Stimulated activated naive B cell treated with anti-CD40 and anti-IgM and Interleukin-4, amounts not matched to agents 10 μg/mL and 1 μg/mL and 100 μg/mL, for 72 hours (primary cell): ENCODE data around the gene CTDNEP1.
A peak's percentile ranks its signal among the peaks of the same experiment; 100 is the strongest.

ENCODE experiments used
- ATAC-seq, 2 donors: fragments of 150-1000 bp; cut with Tn5 transposase; replicated peaks; 2 replicates each; pipeline ENCODE4 v1.10.0; 2021; ENCODE audit warnings: moderate library complexity in 1 of 2
- DNase-seq: peaks from one replicate; pipeline ENCODE4 v3.0.0; 2021
- H3K27ac Mint-ChIP-seq: one replicate; pipeline ENCODE4 v1.8.0; 2022; ENCODE audit warnings: mild to moderate bottlenecking, mixed read lengths
- H3K27me3 Mint-ChIP-seq, 2 donors: one replicate each; pipeline ENCODE4 v1.8.0; 2022; ENCODE audit warnings: mixed read lengths in 2 of 2
- H3K36me3 Mint-ChIP-seq, 2 donors: one replicate each; pipeline ENCODE4 v1.8.0; 2022; ENCODE audit warnings: mixed read lengths in 2 of 2, mild to moderate bottlenecking in 1 of 2
- H3K4me1 Mint-ChIP-seq, 2 donors: one replicate each; pipeline ENCODE4 v1.8.0; 2022; ENCODE audit warnings: mixed read lengths in 2 of 2, mild to moderate bottlenecking in 1 of 2
- H3K4me3 Mint-ChIP-seq, 2 donors: one replicate each; pipeline ENCODE4 v1.8.0; 2022; ENCODE audit warnings: mild to moderate bottlenecking in 2 of 2, mixed read lengths in 2 of 2, moderate library complexity in 1 of 2
- H3K9me3 Mint-ChIP-seq, 2 donors: one replicate each; pipeline ENCODE4 v1.8.0; 2022; ENCODE audit warnings: mixed read lengths in 2 of 2, mild to moderate bottlenecking in 1 of 2

Gene CTDNEP1

DNA sequence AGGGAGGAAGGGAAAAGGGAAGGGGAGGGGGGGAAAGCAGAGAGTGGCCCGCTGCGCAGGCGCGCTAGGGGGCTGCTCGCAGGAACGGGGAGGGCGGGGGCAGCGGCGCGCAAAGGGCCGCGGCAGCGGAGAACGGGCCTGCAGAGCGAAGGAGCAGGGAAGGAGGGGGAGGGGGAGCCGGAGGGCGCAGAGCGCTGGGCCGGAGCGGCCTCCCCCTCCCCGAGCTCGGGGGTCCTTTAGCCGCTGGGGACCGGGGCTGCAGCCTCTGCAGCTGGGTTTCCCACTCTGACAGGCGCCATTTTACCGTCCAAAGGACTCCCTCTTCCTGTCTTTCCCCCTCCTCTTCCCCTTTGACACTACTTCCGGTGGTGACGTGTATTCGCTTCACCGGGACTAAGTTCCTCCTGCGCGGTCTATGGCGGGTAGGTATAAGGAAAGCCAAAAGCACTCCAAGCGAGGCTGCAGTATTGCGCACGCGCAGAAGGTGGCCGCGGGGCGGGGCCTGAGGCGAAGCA, at the start of gene CTDNEP1:
TSS of gene CTDNEP1 (minus strand) at position 74 of the 515 bp plus-strand sequence. CDS start 438 bp downstream, outside the sequence.
- ATAC-seq (peak; percentile 93 to 95), DNase-seq (no peak)
- Mint-ChIP-seq H3K27me3 (no peaks in the 10 kb centered on the region), H3K27ac (peak within 1 kb of the TSS; percentile 100), H3K9me3 (no peaks in the 10 kb centered on the region), H3K4me3 (peak within 1 kb of the TSS; percentile 92 to 98), H3K36me3 (peaks cover 31 to 48% of the 10 kb centered on the region in 2 donors), H3K4me1 (peaks cover 23 to 57% of the 10 kb centered on the region in 2 donors)

DNA sequence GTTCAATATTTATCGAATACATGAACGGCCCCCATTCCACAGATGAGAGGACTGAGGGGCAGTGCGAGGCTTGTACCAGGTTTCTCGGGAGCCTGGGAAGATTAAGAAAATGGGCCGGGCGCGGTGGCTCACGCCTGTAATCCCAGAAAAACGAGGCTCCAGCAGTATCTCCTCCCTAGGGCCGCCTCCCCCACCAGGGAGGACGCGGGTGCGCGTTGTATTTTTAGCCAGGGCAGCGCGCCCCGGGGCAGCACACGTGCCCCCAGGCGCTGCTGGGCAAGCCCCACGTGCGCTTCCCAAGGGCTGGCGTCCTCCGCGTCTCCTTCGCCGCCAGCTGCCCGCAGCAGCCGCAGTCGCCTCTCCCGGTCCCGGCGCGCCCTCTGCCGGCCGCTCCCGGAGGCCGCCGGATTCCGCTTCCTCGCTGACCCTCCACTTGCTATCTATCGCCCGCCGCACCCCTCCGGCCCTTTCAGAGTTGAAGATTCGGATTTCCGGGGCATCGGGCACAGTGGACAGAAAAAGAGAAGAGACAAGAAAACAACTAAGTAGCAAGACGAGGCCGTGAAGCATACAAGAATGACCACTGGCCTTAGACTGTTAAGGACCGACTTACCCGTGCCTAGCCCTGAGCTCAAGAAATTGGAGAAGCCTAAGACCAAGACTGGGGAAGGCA, 44.8 kb upstream of the CTDNEP1 start:
- Mint-ChIP-seq H3K9me3 (no peaks in the 10 kb centered on the region), H3K27me3 (peaks cover 39 to 56% of the 10 kb centered on the region in 2 donors), H3K4me1 (peaks cover 16 to 23% of the 10 kb centered on the region in 2 donors), H3K4me3 (peak overlapping the region; percentile 52 to 61), H3K27ac (peak overlapping the region; percentile 42), H3K36me3 (no peaks in the 10 kb centered on the region)
- ATAC-seq (peak; percentile 64 to 69), DNase-seq (peak; percentile 67)

DNA sequence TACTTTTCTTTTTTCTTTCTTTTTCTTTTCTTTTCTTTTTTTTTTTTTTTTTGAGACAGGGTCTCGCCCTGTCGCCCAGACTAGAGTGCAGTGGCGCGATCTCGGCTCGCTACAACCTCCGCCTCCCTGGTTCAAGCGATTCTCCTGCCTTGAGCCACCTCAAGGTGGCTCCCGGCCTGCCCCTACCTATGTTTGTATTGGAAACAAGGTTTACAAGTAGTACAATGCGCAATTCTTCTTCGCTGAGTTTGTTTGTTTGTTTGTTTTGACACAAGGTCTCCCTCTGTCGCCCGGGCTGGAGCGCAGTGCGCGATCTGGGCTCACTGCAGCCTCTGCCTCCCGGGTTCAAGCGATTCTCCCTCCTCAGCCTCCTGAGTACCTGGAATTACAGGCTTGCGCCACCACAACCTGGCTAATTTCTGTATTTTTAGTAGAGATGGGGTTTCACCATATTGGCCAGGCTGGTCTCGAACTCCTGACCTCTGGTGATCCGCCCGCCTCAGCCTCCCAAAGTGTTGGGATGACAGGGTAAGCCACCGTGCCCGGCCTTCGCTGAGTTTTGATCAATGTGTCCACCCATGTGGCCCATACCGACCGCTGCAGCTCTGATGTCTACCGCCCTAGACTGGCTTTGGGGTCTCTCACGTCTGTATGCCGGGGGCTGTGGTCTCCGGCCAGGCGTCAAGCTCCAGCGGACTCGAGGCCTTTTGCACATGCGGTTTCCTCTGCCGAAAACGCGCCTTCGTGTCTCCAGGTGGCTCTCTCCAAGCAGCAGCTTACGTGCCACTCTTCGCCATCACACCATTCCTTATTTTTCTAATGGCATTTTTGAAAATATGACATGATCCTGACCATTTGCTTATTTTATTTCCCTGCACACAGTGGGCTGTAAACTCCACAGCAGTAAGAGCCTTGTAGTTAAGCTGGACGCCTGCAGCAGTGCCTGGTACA, 44.0 kb upstream of the CTDNEP1 start:
- Mint-ChIP-seq H3K4me1 (peaks cover 16 to 23% of the 10 kb centered on the region in 2 donors), H3K27ac (peak overlapping the region; percentile 73), H3K27me3 (peaks cover 43 to 62% of the 10 kb centered on the region in 2 donors)

DNA sequence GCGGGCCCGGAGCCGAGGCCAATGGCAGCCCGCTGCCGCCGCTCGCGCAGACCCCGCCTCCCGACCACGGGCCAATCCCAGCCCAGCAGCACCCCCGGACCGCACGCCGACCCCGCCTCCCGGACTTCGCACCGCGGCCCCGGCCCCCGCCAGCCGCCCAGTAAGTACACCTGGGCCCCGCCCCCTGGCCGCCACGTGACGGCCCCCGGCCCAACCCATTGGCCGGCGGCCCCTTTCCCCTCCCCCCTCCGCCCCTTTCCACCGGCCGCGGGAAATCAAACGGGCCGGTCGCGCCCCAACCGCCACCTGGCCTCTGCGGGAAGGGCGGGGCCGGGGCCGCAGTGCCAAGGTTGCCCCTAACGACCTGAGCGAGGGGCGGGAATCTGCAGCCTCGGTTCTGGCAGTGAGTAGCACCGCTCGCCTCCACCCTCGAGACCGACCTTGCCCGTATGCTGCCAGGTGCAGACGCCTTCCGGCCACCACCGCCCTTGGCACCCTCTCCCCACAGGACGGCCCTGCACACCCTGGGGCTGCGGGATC, 43.1 kb upstream of the CTDNEP1 start, which contains the start of gene YBX2:
TSS of gene YBX2 (minus strand) at position 26 of the 540 bp plus-strand sequence. CDS start 139 bp downstream, outside the sequence.
- no peaks in the 10 kb centered on the region for H3K9me3 Mint-ChIP-seq
- peak within 1 kb of the TSS; percentile 73 for H3K27ac Mint-ChIP-seq

More for the DNA sequence above, 44.0 kb upstream of the CTDNEP1 start:
- ATAC-seq (peak in 1 of 2 donors; percentile 41), DNase-seq (no peak)
- Mint-ChIP-seq H3K36me3 (no peaks in the 10 kb centered on the region), H3K9me3 (no peaks in the 10 kb centered on the region), H3K4me3 (peak overlapping the region; percentile 76 to 79)

DNA sequence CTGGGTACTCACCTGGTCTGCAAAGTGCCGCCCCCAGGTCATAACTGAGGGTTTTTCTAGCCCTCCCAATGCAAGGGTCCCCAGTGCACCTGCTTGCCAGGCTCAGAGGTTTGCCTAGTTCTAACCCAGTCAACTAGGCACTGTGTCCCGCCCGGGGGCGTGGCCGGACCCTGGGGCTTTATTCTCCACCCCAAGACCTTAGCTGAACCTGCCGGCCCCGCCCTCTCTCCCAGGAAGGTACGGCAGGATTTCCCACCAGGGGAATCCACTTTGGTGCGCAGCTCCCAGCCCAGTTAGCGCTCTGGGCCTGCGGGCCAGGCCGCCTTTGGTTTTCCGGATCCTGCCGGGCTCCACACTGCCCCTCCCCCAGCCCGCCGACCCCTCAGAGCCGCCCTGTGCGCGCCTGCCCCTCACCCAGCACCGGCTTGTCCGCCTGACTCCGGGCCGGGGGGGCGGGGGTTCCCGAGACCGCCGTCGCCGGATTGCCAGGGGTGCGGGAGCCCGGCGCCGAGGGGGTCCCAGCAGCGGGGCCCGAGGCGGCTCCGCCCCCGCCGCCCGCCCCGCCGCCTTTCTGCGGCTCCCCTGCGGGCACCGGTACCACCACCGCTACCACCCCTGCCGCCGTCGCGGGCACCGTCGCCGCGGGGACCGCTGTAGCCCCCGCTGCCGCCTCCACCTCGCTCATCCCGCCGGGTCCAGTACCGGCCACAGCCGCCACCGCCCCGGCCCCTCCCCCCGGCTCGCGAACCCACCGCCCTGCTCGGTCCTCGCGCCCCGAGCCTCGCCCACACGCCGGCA, 42.5 kb upstream of the CTDNEP1 start:
- H3K4me3 Mint-ChIP-seq, result peak overlapping the region in 1 of 2 donors; percentile 79
- no peaks in the 10 kb centered on the region for H3K9me3 Mint-ChIP-seq
- no peaks in the 10 kb centered on the region for H3K36me3 Mint-ChIP-seq
- peaks cover 43 to 61% of the 10 kb centered on the region in 2 donors for H3K27me3 Mint-ChIP-seq
- peaks cover 16 to 23% of the 10 kb centered on the region in 2 donors for H3K4me1 Mint-ChIP-seq
- no peak for ATAC-seq
- no peak overlapping the region for H3K27ac Mint-ChIP-seq
- DNase-seq, result no peak

More for the DNA sequence above, 43.1 kb upstream of the CTDNEP1 start, which contains the start of gene YBX2:
- H3K4me3 Mint-ChIP-seq, result peak within 1 kb of the TSS; percentile 76 to 79
- peaks cover 43 to 61% of the 10 kb centered on the region in 2 donors for H3K27me3 Mint-ChIP-seq
- DNase-seq (no peak), ATAC-seq (peak; percentile 60 to 67)
- no peaks in the 10 kb centered on the region for H3K36me3 Mint-ChIP-seq
- peaks cover 16 to 23% of the 10 kb centered on the region in 2 donors for H3K4me1 Mint-ChIP-seq

DNA sequence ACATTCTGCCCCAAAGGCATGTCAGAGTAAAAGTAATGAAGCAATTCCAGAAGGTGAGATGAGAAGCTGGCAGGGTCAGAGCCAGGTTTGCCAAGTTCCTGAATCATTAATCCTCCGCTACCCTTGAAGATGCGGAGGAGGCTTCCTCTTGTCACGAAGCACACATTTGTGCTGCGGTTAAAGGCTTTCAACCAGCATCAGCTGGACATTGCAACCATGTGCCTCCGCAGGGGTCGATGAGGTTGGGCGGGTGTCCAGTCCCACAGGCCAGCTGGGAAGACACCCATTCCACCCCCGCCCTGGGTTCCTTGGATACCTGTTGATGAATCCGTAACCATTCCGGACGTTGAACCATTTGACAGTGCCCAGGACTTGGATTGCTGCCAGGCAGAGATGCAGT, 41.6 kb upstream of the CTDNEP1 start:
- H3K4me1 Mint-ChIP-seq, result peaks cover 16 to 23% of the 10 kb centered on the region in 2 donors
- peaks cover 48 to 66% of the 10 kb centered on the region in 2 donors for H3K27me3 Mint-ChIP-seq
- H3K9me3 Mint-ChIP-seq, result no peaks in the 10 kb centered on the region
- DNase-seq (no peak), ATAC-seq (no peak)
- H3K4me3 Mint-ChIP-seq, result no peak overlapping the region
- H3K27ac Mint-ChIP-seq, result no peak overlapping the region
- no peaks in the 10 kb centered on the region for H3K36me3 Mint-ChIP-seq

DNA sequence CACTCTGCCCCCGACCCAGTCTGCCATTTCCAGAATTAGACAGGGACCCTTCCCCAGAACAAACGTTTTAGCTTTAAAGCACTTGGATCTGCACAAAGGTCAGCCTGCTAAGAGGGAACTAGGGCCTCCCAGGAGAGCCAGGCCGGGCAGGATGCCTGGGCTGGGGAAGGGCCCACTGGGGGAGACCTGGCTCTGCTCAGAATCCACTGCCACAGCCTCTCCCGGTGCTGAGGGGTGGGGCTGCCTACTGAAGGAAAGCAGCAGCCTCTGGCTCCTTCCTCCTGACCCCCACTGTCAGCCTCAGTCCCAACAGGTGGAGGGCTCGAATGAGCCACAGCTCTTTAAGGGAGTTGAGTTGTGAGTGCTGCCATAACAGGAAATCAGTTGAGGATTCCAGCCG, 41.2 kb upstream of the CTDNEP1 start:
- Mint-ChIP-seq H3K4me3 (no peak overlapping the region), H3K36me3 (no peaks in the 10 kb centered on the region), H3K27ac (no peak overlapping the region), H3K4me1 (peaks cover 16 to 23% of the 10 kb centered on the region in 2 donors), H3K9me3 (no peaks in the 10 kb centered on the region), H3K27me3 (peaks cover 52 to 70% of the 10 kb centered on the region in 2 donors)
- ATAC-seq (no peak), DNase-seq (no peak)

DNA sequence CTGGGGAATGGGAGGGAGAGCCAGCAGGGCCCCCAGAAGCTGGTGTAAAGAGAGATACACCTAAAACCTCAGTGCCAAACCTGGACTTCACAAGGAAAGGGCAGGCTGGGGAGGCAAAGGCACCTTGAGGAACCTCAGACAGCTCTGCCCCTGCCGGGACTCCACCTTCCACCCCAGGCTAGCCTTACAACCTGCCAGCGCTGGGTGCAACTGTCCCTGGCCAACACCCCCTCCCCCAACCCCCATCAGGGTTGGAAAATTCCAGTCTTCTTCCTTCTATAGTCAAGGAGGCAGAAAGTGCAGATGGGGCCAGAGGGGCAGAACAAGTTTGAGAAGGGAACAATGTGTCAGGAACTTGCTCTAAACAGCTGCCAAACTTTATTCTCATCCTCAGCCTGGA, 40.7 kb upstream of the CTDNEP1 start:
- no peak overlapping the region for H3K4me3 Mint-ChIP-seq
- peaks cover 52 to 72% of the 10 kb centered on the region in 2 donors for H3K27me3 Mint-ChIP-seq
- H3K4me1 Mint-ChIP-seq, result peaks cover 16 to 23% of the 10 kb centered on the region in 2 donors
- DNase-seq (no peak), ATAC-seq (no peak)
- H3K36me3 Mint-ChIP-seq, result no peaks in the 10 kb centered on the region
- no peaks in the 10 kb centered on the region for H3K9me3 Mint-ChIP-seq
- no peak overlapping the region for H3K27ac Mint-ChIP-seq

DNA sequence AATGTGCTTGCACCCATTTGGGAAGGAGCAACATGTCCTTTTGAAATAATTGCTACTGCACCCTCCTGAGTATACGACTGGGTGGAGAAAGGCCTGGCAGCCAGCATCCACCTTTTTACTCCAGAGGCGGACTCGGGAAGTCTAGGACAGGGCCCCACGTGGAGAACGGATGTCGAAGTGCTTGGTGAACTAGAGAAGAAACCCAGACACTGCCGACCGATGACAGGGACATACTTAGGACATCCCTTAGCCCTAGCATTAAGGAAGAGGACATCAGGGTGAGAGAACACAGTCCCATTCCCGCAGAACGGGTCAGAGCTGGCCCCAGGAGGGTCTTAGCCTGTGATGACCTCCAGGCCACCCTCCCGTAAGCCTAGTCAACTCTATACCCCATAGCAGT, 39.2 kb upstream of the CTDNEP1 start:
- H3K4me3 Mint-ChIP-seq, result no peak overlapping the region

DNA sequence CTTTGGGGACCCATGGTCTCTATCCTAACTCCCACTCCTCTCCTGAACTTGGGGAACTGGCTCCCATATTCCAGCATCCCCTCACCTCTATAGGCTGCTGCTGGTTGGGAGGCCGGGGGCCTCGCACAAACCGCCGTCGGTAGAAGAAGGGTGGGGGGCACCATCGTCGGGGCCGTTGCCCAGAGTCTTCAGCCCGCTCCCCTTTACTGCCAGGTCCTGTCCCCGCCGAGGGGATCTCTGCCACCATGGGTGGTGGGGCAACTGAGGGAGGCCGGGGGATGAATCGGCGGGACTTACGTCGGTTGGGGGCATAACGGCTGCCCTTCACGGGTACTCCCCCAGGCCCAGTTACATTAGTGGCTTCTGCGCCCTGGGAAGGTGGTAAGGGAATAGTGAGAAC, 38.6 kb upstream of the CTDNEP1 start:
- Mint-ChIP-seq H3K36me3 (no peaks in the 10 kb centered on the region), H3K4me3 (no peak overlapping the region), H3K27ac (no peak overlapping the region), H3K9me3 (no peaks in the 10 kb centered on the region), H3K27me3 (peaks cover 54 to 74% of the 10 kb centered on the region in 2 donors), H3K4me1 (peaks cover 5% of the 10 kb centered on the region in 2 donors)
- no peak for DNase-seq
- no peak for ATAC-seq

More for the DNA sequence above, 39.2 kb upstream of the CTDNEP1 start:
- no peak for DNase-seq
- Mint-ChIP-seq H3K9me3 (no peaks in the 10 kb centered on the region), H3K27me3 (peaks cover 55 to 74% of the 10 kb centered on the region in 2 donors), H3K36me3 (no peaks in the 10 kb centered on the region), H3K27ac (no peak overlapping the region), H3K4me1 (peaks cover 8 to 11% of the 10 kb centered on the region in 2 donors)
- ATAC-seq, result no peak

DNA sequence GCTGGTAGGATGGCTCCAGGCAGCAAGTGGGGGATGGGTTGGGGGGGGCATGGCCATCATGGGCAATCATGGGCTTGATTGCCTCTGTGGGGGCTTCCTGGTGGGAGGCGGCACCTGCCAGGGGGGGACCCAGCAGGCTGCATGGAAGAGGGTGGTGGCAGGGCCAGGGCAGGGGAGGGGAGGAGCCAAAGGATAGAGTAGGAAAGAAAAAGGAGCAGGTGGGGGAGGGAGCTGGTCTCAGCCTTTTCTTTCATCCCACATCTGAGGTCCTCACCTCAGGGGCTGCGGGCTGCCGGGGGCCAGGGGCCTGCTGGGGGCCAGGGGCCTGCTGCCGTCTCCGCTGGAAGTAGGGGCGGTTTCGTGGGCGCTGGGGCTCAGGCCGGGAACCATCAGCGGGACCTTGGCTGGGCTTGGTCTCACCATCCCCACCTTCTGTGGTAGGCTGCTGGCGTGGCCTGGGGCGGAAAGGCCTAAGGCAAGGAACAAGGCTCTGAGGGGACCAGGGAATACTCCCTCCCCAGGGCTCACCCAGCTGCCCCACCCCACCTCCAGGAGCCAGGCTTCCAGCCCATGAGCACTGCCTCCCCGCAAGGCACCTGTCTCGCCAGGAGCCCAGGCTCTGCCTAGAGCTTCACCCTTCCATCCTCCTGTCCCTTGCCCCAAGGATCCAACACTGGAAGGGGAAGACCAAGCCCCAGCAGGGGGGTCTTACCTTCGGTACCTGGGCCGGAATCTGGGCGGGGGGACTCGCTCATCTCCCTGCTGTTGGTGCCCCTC, 37.9 kb upstream of the CTDNEP1 start:
- Mint-ChIP-seq H3K36me3 (no peaks in the 10 kb centered on the region), H3K4me1 (peaks cover 0 to 3% of the 10 kb centered on the region in 2 donors), H3K27me3 (peaks cover 55 to 75% of the 10 kb centered on the region in 2 donors), H3K9me3 (no peaks in the 10 kb centered on the region), H3K4me3 (no peak overlapping the region), H3K27ac (no peak overlapping the region)
- no peak for ATAC-seq
- DNase-seq, result no peak

DNA sequence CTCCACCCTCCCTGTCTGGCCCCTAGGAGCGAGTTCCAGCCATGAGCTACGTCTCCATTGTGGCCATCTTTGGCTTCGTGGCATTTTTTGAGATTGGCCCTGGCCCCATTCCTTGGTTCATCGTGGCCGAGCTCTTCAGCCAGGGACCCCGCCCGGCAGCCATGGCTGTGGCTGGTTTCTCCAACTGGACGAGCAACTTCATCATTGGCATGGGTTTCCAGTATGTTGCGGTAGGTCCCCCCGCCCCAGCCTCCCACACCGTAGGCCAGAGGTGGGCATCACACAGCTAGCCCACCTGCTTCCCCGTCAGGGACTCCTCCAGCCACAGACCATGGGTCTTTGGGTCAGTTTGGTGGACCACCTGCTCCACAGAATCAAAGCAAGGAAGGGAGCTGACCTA, 34.1 kb upstream of the CTDNEP1 start:
- no peak for DNase-seq
- Mint-ChIP-seq H3K36me3 (no peaks in the 10 kb centered on the region), H3K4me3 (no peak overlapping the region), H3K9me3 (no peaks in the 10 kb centered on the region), H3K27me3 (peaks cover 58 to 70% of the 10 kb centered on the region in 2 donors), H3K27ac (no peak overlapping the region), H3K4me1 (peaks cover 19 to 22% of the 10 kb centered on the region in 2 donors)
- ATAC-seq, result no peak

DNA sequence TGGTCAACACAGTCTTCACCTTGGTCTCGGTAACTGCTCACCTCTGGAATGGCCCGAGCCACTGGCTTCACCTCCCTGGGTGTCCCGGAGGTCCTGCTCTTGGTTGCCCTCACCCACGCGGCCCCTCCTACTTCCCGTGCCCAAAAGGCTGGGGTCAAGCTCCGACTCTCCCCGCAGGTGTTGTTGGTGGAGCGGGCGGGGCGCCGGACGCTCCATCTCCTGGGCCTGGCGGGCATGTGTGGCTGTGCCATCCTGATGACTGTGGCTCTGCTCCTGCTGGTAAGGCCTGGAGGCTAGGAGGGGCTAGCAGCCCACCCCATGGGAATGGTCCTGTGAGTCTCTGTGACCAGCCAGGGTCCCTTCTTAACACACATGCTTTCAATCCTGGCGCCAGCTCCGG, 33.4 kb upstream of the CTDNEP1 start:
- no peak for DNase-seq
- Mint-ChIP-seq H3K4me3 (no peak overlapping the region), H3K27me3 (peaks cover 53 to 64% of the 10 kb centered on the region in 2 donors), H3K9me3 (no peaks in the 10 kb centered on the region), H3K4me1 (peaks cover 25 to 30% of the 10 kb centered on the region in 2 donors), H3K36me3 (no peaks in the 10 kb centered on the region), H3K27ac (no peak overlapping the region)
- ATAC-seq, result no peak
